NCI-H2107 treated with DMSO at 0.1 percent for 48 hours (cell line): Measurements from ENCODE around the gene AIG1.

Source experiments
- DNase-seq: peaks from one replicate; lab custom pipeline; 2025; ENCODE audit not compliant: unreplicated experiment; lab: John Stamatoyannopoulos, UW

AIG1 gene

GRCh38 chr6:143192766-143193165 lies 132.1 kb downstream of the AIG1 start:
- DNase-seq, result no peak

GRCh38 chr6:143193571-143194094 lies 132.9 kb downstream of the AIG1 start:
- no peak for DNase-seq

- DNase-seq, result no peak
These were observed 133.5 kb downstream of the AIG1 start for GRCh38 chr6:143194095-143194589.

- no peak for DNase-seq
These were observed 134.7 kb downstream of the AIG1 start for GRCh38 chr6:143195349-143195845.

- no peak for DNase-seq
These were observed 136.0 kb downstream of the AIG1 start for GRCh38 chr6:143196525-143197225.

- no peak for DNase-seq
These were observed 136.7 kb downstream of the AIG1 start for GRCh38 chr6:143197377-143197776.

GRCh38 chr6:143198312-143198711 lies 137.6 kb downstream of the AIG1 start:
- no peak for DNase-seq

GRCh38 chr6:143199291-143199690 lies 138.6 kb downstream of the AIG1 start:
- DNase-seq, result no peak

- no peak for DNase-seq
These were observed 139.6 kb downstream of the AIG1 start for GRCh38 chr6:143200167-143200770.

GRCh38 chr6:143204045-143204444 lies 143.4 kb downstream of the AIG1 start:
- DNase-seq, result no peak

GRCh38 chr6:143205131-143205535 lies 144.4 kb downstream of the AIG1 start:
- DNase-seq, result no peak

GRCh38 chr6:143205585-143205984 lies 144.9 kb downstream of the AIG1 start:
- DNase-seq, result no peak

GRCh38 chr6:143205991-143206390 lies 145.3 kb downstream of the AIG1 start:
- no peak for DNase-seq

- no peak for DNase-seq
These were observed 145.9 kb downstream of the AIG1 start for GRCh38 chr6:143206550-143206949.

- DNase-seq, result no peak
These were observed 149.7 kb downstream of the AIG1 start for GRCh38 chr6:143210420-143210819.

GRCh38 chr6:143213859-143214376 lies 153.2 kb downstream of the AIG1 start:
- no peak for DNase-seq

GRCh38 chr6:143215363-143215762 lies 154.7 kb downstream of the AIG1 start:
- no peak for DNase-seq

- DNase-seq, result no peak
These were observed 155.1 kb downstream of the AIG1 start for GRCh38 chr6:143215771-143216170.

GRCh38 chr6:143218233-143218632 lies 157.5 kb downstream of the AIG1 start:
- no peak for DNase-seq

- no peak for DNase-seq
These were observed 161.0 kb downstream of the AIG1 start for GRCh38 chr6:143221698-143222097.

GRCh38 chr6:143222310-143222709 lies 161.6 kb downstream of the AIG1 start:
- no peak for DNase-seq

- DNase-seq, result no peak
These were observed 162.1 kb downstream of the AIG1 start for GRCh38 chr6:143222801-143223231.
